ENCODE data around the gene OR4K14.
"Not testable (repeated sequence)": the region's sequence is repeated elsewhere in the genome, so short reads cannot be mapped to it uniquely, and the experiment has no call there.

Gene OR4K14

GRCh38 chr14:20019257-20019865 is at the start of gene OR4K14:
OR4K14 (minus strand) TSS chr14:20019307; CDS start chr14:20015193, 4,114 bp downstream.
- no peak for DNase-seq (ENCODE audit: low read depth)

GRCh38 chr14:20059745-20060144 is 40.6 kb upstream of the OR4K14 start, which contains the start of gene OR4L1:
OR4L1 (plus strand) TSS chr14:20060045; CDS start chr14:20060045, 0 bp downstream.
- DNase-seq (ENCODE audit: low read depth): no peak

DNA sequence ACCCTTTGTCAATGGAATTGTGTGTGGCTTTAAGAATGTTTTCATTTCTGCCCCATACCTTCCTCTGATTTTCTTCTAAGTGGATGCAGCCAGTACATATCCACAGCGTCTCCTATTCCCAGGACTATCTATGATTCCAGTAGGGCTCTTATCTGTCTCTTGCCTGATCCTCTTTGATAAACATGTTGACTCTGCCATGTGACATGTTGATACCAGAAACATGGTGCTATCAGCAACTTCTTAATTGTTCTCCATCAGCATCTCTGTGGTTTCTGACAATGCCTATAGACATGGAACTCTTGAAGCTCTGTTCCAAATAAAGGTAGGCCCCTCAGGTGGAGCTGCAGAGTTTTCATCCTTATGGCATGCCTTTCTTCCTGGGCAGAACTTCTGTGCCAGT is 29.1 kb upstream of the OR4K14 start:
- no peak for DNase-seq (ENCODE audit: low read depth)

GRCh38 chr14:20044243-20044642 is 25.1 kb upstream of the OR4K14 start:
- no peak for DNase-seq (ENCODE audit: low read depth)

GRCh38 chr14:20035938-20036337 is 16.8 kb upstream of the OR4K14 start, which contains the start of gene OR4K13:
OR4K13 (minus strand) TSS chr14:20036038; CDS start chr14:20034758, 1,280 bp downstream.
- DNase-seq (ENCODE audit: low read depth): no peak

DNA sequence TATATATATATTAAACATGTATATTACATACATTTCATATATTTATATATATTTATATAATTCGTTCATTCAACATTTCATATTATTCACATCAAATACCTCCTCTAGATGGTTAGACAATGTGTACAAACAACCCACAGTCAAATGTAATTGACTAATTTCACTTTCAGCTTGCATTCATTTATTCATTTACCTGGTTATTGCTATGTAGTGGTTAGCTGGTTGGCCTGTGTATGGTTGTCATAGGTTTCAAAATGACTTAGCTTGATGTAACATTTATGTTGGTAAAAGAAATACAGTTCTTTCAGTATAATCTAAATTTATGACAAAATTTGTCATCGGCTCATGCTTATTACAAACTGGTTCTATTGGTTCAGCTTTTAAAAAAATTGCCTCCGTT is 16.3 kb upstream of the OR4K14 start:
- no peak for DNase-seq (ENCODE audit: low read depth)

DNA sequence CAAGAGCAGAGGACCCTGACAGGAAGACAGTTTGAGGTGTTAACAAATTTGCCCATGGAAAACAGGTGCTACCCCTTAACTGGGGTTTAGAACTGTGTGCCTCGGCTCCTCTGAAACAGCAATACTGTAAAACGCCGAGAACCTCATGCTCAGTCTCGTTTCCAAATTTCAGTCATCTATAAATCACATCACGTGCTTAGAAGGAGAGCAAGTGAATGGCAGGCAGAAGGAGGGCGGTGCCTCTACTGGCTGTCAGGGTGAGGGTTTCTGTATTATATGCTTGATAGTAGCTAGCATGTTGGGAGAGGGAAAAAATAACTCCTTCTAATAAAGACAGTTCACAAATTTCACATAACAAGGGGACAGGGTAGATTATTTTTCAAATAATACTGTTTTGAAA is 12.0 kb upstream of the OR4K14 start:
- no peak for DNase-seq (ENCODE audit: low read depth)

DNA sequence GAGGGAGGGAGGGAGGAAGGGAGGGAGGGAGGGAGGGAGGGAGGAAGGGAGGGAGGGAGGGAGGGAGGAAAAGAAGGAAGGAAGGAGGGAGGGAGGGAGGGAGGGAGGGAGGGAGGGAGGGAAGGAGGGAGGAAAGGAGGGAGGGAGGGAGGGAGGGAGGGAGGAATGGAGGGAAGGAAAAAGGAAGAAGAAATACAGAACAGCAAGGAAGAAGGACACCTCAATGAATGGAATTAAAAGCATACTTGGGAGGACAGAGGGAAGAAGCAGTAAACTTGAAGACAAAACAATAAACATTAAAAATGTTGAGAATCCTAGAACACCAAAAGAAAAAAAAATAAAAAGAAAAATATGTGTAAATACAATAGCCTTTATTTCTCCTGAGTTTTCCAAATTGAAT is 11.0 kb downstream of the OR4K14 start:
- DNase-seq (ENCODE audit: low read depth): no peak

GRCh38 chr14:20002319-20002718 is 16.8 kb downstream of the OR4K14 start:
- no peak for DNase-seq (ENCODE audit: low read depth)

DNA sequence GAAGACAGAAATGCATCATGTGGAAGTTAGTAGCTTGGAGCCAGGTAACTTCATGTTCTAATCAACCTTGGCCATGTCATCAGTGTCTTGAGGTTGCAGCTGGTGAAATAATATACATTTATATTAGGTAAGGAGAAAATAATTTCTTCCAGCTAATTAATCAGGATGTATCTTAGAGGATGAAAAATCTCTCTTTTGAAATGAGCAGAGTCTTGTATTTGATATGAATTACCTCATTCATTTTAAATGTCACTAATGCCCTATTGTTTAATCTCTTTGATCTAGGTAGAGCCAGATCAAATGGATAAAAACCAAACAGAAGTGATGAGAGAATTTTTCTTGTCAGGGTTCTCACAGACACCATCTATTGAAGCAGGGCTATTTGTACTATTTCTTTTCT is 17.2 kb downstream of the OR4K14 start, which contains the start of gene OR4Q2:
Gene OR4Q2 (plus strand): TSS at position 301 of the 400 bp plus-strand sequence.
- DNase-seq (ENCODE audit: low read depth): no peak

DNA sequence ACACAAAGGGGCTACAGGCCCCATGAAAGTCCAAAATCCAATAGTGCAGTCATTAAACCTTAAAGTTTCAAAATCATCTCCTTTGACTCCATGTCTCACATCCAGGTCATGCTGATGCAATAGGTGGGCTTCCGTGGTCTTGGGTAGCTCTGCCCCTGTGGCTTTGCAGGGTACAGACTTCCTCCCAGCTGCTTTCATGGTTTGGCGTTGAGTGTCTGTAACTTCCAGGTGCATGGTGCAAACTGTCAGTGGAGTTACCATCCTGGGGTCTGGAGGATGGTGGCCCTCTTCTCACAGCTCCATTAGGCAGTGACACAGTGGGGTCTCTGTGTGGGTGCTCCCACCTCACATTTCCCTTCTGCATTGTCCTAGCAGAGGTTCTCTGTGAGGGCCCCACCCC is 25.7 kb downstream of the OR4K14 start:
- DNase-seq (ENCODE audit: low read depth): no peak

- DNase-seq (ENCODE audit: low read depth): no peak
Observed at GRCh38 chr14:19975291-19975690, 43.8 kb downstream of the OR4K14 start, which contains the start of gene OR4K15. OR4K15 (plus strand) TSS chr14:19975591; CDS start chr14:19975591, 0 bp downstream.

DNA sequence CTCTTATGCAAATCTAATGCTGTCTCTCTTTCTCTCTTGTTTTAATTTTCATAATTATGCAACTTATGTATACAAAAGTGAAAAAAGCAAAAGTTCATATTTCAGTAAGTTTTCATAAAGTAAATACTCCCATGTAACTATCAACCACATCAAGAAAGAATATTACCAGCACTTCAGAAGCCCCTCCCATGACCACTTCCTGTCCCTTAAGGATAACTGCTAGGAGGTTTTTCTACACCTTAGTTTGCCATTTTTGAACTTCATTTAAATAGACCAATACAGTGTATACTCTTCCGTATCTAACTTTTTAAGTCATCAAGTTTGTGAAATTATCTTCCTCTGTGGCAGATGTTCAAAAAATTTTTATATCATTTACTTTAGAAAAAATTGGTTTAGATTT is 44.3 kb downstream of the OR4K14 start:
- no peak for DNase-seq (ENCODE audit: low read depth)

GRCh38 chr14:19969735-19970134 is 49.4 kb downstream of the OR4K14 start:
- DNase-seq (ENCODE audit: low read depth): not testable (repeated sequence)
